PC-9 (cell line): ENCODE measurements around the gene CCN6. TPM values are rescaled to one million over a fixed set of nuclear protein-coding genes. Genes with fewer than 3 reads are reported as not detected.

ENCODE experiments used
- Bru-seq: library from RNA; stranded (reverse); fragments of 400-500 nt; gene quantifications from one replicate; lab custom pipeline; 2021; lab: Mats Ljungman, UMichigan
- BruChase-seq, 2 experiments: library from RNA; stranded (reverse); fragments of 400-500 nt; gene quantifications; one replicate each; lab custom pipeline; 2021; lab: Mats Ljungman, UMichigan
- BruUV-seq: library from RNA; stranded (reverse); fragments of 400-500 nt; replicated peaks from 2 replicates; lab custom pipeline; 2021; lab: Mats Ljungman, UMichigan
- CTCF ChIA-PET: fragments of 300-600 bp; sonication (Branson Sonifier 250); formaldehyde crosslinking; loops from one replicate; lab custom pipeline; 2022; ENCODE audit warnings: antibody characterized with exemption; lab: Charles Lee
- POLR2A ChIA-PET: fragments of 300-600 bp; sonication (Branson Sonifier 250); formaldehyde crosslinking; loops from one replicate; lab custom pipeline; 2022; ENCODE audit warnings: antibody characterized with exemption; ENCODE audit not compliant: unreplicated experiment; lab: Charles Lee
- DNase-seq, 2 experiments: peaks; one replicate each; pipeline versions ENCODE4 v3.0.0 to v3.0.0-alpha.2; 2015 to 2022; ENCODE audit warnings: mixed read lengths in 1 of 2
- H2AFZ ChIP-seq: fragments of 200-600 bp; sonication (generic); 2 replicates; pipeline ENCODE4 v1.8.1; 2017; ENCODE audit warnings: antibody characterized with exemption
- H3F3A ChIP-seq: fragments of 200-600 bp; sonication (generic); 2 replicates; pipeline ENCODE4 v1.8.1; 2017; ENCODE audit warnings: antibody characterized with exemption, mild to moderate bottlenecking, low read depth; ENCODE audit not compliant: insufficient read depth
- H3K27ac ChIP-seq: fragments of 200-600 bp; sonication (generic); 2 replicates; pipeline ENCODE4 v1.6.1; 2016; ENCODE audit warnings: mixed run types
- H3K27me3 ChIP-seq: fragments of 200-600 bp; sonication (generic); 2 replicates; pipeline ENCODE4 v1.6.1; 2016; ENCODE audit warnings: low read depth, mixed run types; ENCODE audit not compliant: insufficient read depth
- H3K36me3 ChIP-seq: fragments of 200-600 bp; sonication (generic); 2 replicates; pipeline ENCODE4 v1.6.1; 2016; ENCODE audit warnings: low read depth, mixed run types
- H3K4me1 ChIP-seq: fragments of 200-600 bp; sonication (generic); replicated peaks from 2 replicates; pipeline ENCODE4 v1.6.1; 2016; ENCODE audit warnings: mixed run types; ENCODE audit not compliant: insufficient read depth
- H3K4me2 ChIP-seq: fragments of 200-600 bp; sonication (generic); 2 replicates; pipeline ENCODE4 v1.6.1; 2017; ENCODE audit warnings: mixed run types
- H3K4me3 ChIP-seq: fragments of 200-600 bp; sonication (generic); 2 replicates; pipeline ENCODE4 v1.6.1; 2016; ENCODE audit warnings: mixed run types
- H3K79me2 ChIP-seq: fragments of 200-600 bp; sonication (generic); 2 replicates; pipeline ENCODE4 v1.6.1; 2017; ENCODE audit warnings: low read depth, mixed run types
- H3K9me2 ChIP-seq: fragments of 200-600 bp; sonication (generic); 2 replicates; pipeline ENCODE4 v1.8.1; 2017; ENCODE audit warnings: mild to moderate bottlenecking; ENCODE audit not compliant: insufficient read depth
- H3K9me3 ChIP-seq: fragments of 200-600 bp; sonication (generic); 2 replicates; pipeline ENCODE4 v1.8.1; 2016; ENCODE audit warnings: low read depth; ENCODE audit not compliant: insufficient read depth
- H4K20me1 ChIP-seq: fragments of 200-600 bp; sonication (generic); 2 replicates; pipeline ENCODE4 v1.8.1; 2017; ENCODE audit not compliant: insufficient read depth
- EZH2 ChIP-seq: fragments of 200-600 bp; sonication (generic); IDR thresholded peaks from 2 replicates; pipeline ENCODE4 v1.8.0; 2017; ENCODE audit warnings: antibody characterized with exemption, low read depth
- intact Hi-C: fragments of 100-400 bp; cut with micrococcal nuclease; formaldehyde crosslinking; loops from one replicate; pipeline ENCODE4 v1.10.0; 2022; ENCODE audit not compliant: unreplicated experiment
- long read RNA-seq: library from polyadenylated mRNA; stranded (forward); transcript quantifications from one replicate; pipeline ENCODE4 v2.0.0, GENCODE V29; 2022
- total RNA-seq: library from RNA; stranded (reverse); gene quantifications from 2 replicates; pipeline ENCODE4 v1.2.3, GENCODE V29; 2021
- TF ChIP-seq, protein P1 (sequence below): fragments of 200-600 bp; sonication (generic); conservative IDR thresholded peaks from 2 replicates; pipeline ENCODE4 v1.6.1; 2017; ENCODE audit warnings: mixed run types, antibody characterized with exemption, mild to moderate bottlenecking, moderate library complexity

Gene CCN6
- total RNA-seq = not detected in 2 replicates
- not detected for Bru-seq, nascent RNA
- not detected for BruChase-seq, experiment 1, labeled RNA remaining after a 2-hour chase
- BruChase-seq, experiment 2, labeled RNA remaining after a 6-hour chase = not detected
- long read RNA-seq = 0 reads

DNA sequence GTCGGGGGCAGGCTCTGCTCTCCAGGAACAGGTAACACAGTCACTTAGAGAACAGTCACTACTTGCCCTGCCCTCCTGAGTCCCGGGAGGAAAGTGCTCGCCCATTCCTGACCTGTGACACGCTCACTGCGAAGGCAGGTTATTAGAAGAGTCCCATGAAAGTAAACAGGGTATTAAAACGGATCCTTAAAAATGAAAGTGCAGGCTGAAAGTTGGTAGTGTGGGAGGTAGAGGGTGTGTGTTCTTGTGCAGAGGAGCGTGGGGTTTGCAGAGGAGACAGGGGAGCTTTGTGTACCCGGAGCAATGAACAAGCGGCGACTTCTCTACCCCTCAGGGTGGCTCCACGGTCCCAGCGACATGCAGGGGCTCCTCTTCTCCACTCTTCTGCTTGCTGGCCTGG lies at the start of gene CCN6:
Gene CCN6, plus strand, starts transcription at position 104 of the 400 bp plus-strand sequence. Its CDS starts 254 bp downstream, at position 358.
- Histone ChIP-seq H3K4me1 (0 out of 2 replicates have a peak, but pooled peaks cover 3% of the 10 kb centered on the region), H3K36me3 (no peaks in the 10 kb centered on the region), H3K27me3 (no peaks in the 10 kb centered on the region), H3K79me2 (no peaks in the 10 kb centered on the region), H3K9me2 (0 out of 2 replicates have a peak, but pooled peaks cover 8% of the 10 kb centered on the region), H3K4me3 (no peak within 1 kb of the TSS), H3F3A (no peaks in the 10 kb centered on the region), H3K9me3 (no peaks in the 10 kb centered on the region), H3K27ac (no peak within 1 kb of the TSS), H3K4me2 (no peak within 1 kb of the TSS), H2AFZ (peak within 1 kb of the TSS; percentile 49; the same call in 1 of the 2 replicates), H4K20me1 (no peaks in the 10 kb centered on the region)
- ChIA-PET POLR2A (no interaction called here), CTCF (interaction anchor here (0.6 kb wide), 1 partner anchor 180 kb away, joined by 4 read pairs; no protein-coding TSS in a partner anchor)
- BruUV-seq = no TSS peak
- TF ChIP-seq, protein P1, sequence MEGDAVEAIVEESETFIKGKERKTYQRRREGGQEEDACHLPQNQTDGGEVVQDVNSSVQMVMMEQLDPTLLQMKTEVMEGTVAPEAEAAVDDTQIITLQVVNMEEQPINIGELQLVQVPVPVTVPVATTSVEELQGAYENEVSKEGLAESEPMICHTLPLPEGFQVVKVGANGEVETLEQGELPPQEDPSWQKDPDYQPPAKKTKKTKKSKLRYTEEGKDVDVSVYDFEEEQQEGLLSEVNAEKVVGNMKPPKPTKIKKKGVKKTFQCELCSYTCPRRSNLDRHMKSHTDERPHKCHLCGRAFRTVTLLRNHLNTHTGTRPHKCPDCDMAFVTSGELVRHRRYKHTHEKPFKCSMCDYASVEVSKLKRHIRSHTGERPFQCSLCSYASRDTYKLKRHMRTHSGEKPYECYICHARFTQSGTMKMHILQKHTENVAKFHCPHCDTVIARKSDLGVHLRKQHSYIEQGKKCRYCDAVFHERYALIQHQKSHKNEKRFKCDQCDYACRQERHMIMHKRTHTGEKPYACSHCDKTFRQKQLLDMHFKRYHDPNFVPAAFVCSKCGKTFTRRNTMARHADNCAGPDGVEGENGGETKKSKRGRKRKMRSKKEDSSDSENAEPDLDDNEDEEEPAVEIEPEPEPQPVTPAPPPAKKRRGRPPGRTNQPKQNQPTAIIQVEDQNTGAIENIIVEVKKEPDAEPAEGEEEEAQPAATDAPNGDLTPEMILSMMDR = no peak
- TF ChIP-seq EZH2 = no peak
- peak in 1 of 2 experiments; percentile 32 for DNase-seq
- intact Hi-C loops = no loop called here

DNA sequence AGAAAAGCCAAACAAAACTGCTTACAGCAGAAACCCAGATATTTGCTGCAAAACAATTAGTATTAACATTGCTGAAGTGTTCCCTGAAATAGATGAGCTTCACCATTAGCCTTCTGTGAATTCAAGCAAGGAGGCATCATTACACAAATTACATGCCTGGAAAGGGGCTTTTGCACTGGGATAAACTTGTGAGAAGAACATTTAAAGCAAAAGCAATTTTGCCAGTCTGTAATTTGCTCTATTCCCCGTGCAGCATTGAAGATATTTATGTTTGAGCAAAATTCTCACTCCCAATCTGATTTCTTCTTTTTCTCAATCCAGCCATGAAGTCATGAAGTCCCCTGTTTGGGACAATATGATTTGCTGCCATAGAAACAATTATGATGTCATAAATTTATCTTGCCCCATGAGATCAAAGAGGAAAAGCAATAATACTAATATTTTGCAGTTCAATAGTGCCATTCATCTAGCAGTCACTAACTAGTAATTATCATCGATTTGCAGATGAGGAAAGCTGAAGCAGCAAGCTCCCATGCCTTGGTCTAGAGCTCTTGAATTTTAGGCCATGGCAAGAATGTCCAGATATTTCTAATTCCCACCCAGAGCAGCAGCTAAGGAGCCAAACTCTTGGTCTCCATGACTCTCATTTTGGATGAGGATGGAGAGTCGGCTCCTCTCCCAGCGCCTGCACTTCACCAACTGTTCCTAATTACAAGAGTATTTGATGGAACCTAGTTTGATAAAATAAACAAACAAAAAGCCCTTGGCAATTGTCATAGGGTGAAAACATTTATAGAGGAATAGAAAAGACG lies 49.5 kb upstream of the CCN6 start:
- BruUV-seq = no TSS peak
- Histone ChIP-seq H3K27me3 (no peaks in the 10 kb centered on the region), H4K20me1 (no peaks in the 10 kb centered on the region), H3K27ac (no peak overlapping the region), H3K4me1 (no peaks in the 10 kb centered on the region), H3K4me2 (no peak overlapping the region), H3K9me3 (no peaks in the 10 kb centered on the region), H3K9me2 (no peaks in the 10 kb centered on the region), H3K79me2 (no peaks in the 10 kb centered on the region), H3K4me3 (no peak overlapping the region), H3F3A (no peaks in the 10 kb centered on the region), H2AFZ (no peak overlapping the region), H3K36me3 (no peaks in the 10 kb centered on the region)
- no peak for DNase-seq
- ChIA-PET POLR2A (no interaction called here), CTCF (no interaction called here)
- TF ChIP-seq EZH2 = no peak
- TF ChIP-seq, protein P1 = no peak
- intact Hi-C loops = no loop called here

DNA sequence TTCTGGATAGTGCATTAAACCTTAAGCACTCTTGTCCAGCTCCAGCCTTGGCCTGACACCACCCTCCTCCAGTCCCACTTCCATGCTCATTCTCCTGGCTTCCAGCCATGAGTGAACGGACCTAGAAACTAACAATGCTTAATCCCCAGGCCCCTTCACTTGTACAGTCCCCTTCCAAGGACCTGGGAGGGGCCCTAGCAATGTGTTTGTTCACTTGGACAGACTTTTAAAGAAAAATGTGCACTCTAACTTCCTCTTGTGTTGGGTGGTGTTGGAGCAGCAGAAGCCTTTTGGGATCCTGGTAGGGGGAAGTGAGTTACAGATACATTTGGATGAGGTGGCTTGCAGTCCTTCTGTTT lies 48.9 kb upstream of the CCN6 start:
- Histone ChIP-seq H3K4me1 (no peaks in the 10 kb centered on the region), H3K4me2 (no peak overlapping the region), H2AFZ (no peak overlapping the region), H3K27me3 (no peaks in the 10 kb centered on the region), H3K36me3 (no peaks in the 10 kb centered on the region), H3F3A (no peaks in the 10 kb centered on the region), H3K27ac (no peak overlapping the region), H3K9me2 (no peaks in the 10 kb centered on the region), H4K20me1 (no peaks in the 10 kb centered on the region), H3K4me3 (no peak overlapping the region), H3K9me3 (no peaks in the 10 kb centered on the region), H3K79me2 (no peaks in the 10 kb centered on the region)
- no TSS peak for BruUV-seq
- CTCF ChIA-PET = no interaction called here
- POLR2A ChIA-PET = no interaction called here
- no peak for DNase-seq
- intact Hi-C loops = no loop called here
- TF ChIP-seq, protein P1 = no peak
- TF ChIP-seq EZH2 = no peak
